Left lung (tissue), 10 donors: ENCODE measurements around the gene CARNS1. TPM values are rescaled to one million over a fixed set of nuclear protein-coding genes. Genes with fewer than 3 reads are reported as not detected.

Source experiments
- ATAC-seq: fragments of 200-7000 bp; cut with Tn5 transposase; one replicate; pipeline ENCODE4 v1.9.1; 2020; ENCODE audit warnings: moderate library complexity
- DNase-seq, 4 donors: peaks; one replicate each; pipeline ENCODE4 v3.0.0-alpha.2; 2013 to 2020
- H3K27ac ChIP-seq, 2 donors: fragments of 200-600 bp; sonication (generic) in 1 of 2; one replicate each; pipeline versions ENCODE4 v1.5.0 to v1.8.0; 2020 to 2021
- H3K27me3 ChIP-seq, 2 donors: fragments of 200-600 bp; sonication (generic) in 1 of 2; one replicate each; pipeline versions ENCODE4 v1.5.0 to v1.8.0; 2020 to 2021
- H3K36me3 ChIP-seq, 2 donors: fragments of 200-600 bp; sonication (generic) in 1 of 2; one replicate each; pipeline versions ENCODE4 v1.5.0 to v1.8.0; 2020 to 2021
- H3K4me1 ChIP-seq, 2 donors: fragments of 200-600 bp; one replicate each; pipeline ENCODE4 v1.8.0; 2021
- H3K4me3 ChIP-seq, 2 donors: fragments of 200-600 bp; sonication (generic) in 1 of 2; one replicate each; pipeline versions ENCODE4 v1.5.0 to v1.8.0; 2020 to 2021; ENCODE audit warnings: mild to moderate bottlenecking in 1 of 2
- H3K9me3 ChIP-seq, 2 donors: fragments of 200-600 bp; sonication (generic) in 1 of 2; one replicate each; pipeline versions ENCODE4 v1.5.0 to v1.8.0; 2020 to 2021
- CTCF ChIP-seq, 2 donors: fragments of 200-600 bp; sonication (generic) in 1 of 2; IDR thresholded peaks; one replicate each; pipeline versions ENCODE4 v1.5.0 to v1.8.0; 2021; ENCODE audit warnings: antibody characterized with exemption in 2 of 2
- intact Hi-C, 2 donors: fragments of 100-400 bp; cut with DNase I; formaldehyde crosslinking; loops; one replicate each; pipeline versions ENCODE4 v1.11.2 to v1.14.2; 2022
- polyA plus RNA-seq, 6 donors: library from polyadenylated mRNA; unstranded; fragments of 120-200 nt; gene quantifications; one replicate each; pipeline ENCODE4 v1.2.1, GENCODE V29; 2013; ENCODE audit not compliant: insufficient read length in 6 of 6
- total RNA-seq, 2 donors: library from RNA; stranded (reverse); fragmentation: NEBNext Ultra II Directional; extraction: Animal tissue kit (Norgen Biotek cat#: 25700); gene quantifications; one replicate each; pipeline ENCODE4 v1.2.1, GENCODE V29; 2021
- donor health status: DM: no; HTN: yes; CAD: no.
- donor health status: DM: no; HTN: no; CAD: no.

Gene CARNS1
- total and polyA plus RNA-seq, 8 donors, result 0.71 to 5.6 (median 3.1) TPM

GRCh38 chr11:67397536-67397935 lies 17.9 kb upstream of the CARNS1 start:
- no peaks in the 10 kb centered on the region for H3K27me3 ChIP-seq
- ATAC-seq (no peak), DNase-seq (no peak)
- H3K4me3 ChIP-seq, result no peak overlapping the region
- TF ChIP-seq CTCF (IDR thresholded peaks at IDR 0.05), result no peak
- intact Hi-C loops, result no loop called here
- no peak overlapping the region for H3K27ac ChIP-seq
- H3K36me3 ChIP-seq, result peaks cover 0 to 71% of the 10 kb centered on the region in 2 donors
- H3K9me3 ChIP-seq, result no peaks in the 10 kb centered on the region
- peaks cover 18 to 60% of the 10 kb centered on the region in 2 donors for H3K4me1 ChIP-seq

- no peak overlapping the region for H3K27ac ChIP-seq
- no peak for TF ChIP-seq CTCF (IDR thresholded peaks at IDR 0.05)
- ATAC-seq (no peak), DNase-seq (no peak)
- peaks cover 16 to 60% of the 10 kb centered on the region in 2 donors for H3K4me1 ChIP-seq
- H3K9me3 ChIP-seq, result no peaks in the 10 kb centered on the region
- intact Hi-C loops, result no loop called here
- H3K36me3 ChIP-seq, result peaks cover 0 to 71% of the 10 kb centered on the region in 2 donors
- H3K27me3 ChIP-seq, result no peaks in the 10 kb centered on the region
- H3K4me3 ChIP-seq, result no peak overlapping the region
Measured at GRCh38 chr11:67397986-67398660, 17.4 kb upstream of the CARNS1 start.

- no peak for DNase-seq
- Histone ChIP-seq H3K36me3 (peaks cover 0 to 64% of the 10 kb centered on the region in 2 donors), H3K4me3 (no peak overlapping the region)
Measured at GRCh38 chr11:67398661-67399563, 16.6 kb upstream of the CARNS1 start.

DNA sequence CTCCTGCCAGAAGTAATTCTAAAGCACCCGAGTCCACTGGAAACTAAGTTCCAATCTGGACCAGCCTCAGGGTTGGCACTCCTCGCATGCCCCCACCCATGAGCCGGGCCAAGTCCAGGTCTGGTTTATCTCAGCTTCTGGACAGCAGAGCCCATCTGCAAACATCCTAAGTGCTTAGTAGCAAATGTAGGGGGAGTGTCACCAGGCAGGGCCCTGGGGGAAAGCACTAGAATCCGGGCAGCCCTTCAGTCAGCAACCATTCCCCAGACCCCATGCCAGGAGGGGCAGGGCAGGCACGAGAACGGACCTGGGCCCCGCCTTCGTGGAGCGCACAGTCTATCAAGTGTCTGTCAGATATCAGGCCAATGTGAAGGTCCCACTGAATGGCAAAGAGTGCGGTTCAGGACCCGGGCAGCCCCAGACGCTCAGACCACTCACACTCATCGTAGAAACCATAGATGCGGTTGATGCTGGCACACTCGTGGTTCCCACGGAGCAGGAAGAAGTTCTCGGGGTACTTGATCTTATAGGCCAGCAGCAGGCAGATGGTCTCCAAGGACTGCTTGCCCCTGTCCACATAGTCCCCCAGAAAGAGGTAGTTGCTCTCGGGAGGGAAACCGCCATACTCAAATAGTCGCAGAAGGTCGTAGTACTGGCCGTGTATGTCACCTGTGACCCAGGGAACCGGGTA lies 15.1 kb upstream of the CARNS1 start:
- Histone ChIP-seq H3K27ac (peak overlapping the region in 1 of 2 donors; percentile 96), H3K27me3 (no peaks in the 10 kb centered on the region), H3K9me3 (no peaks in the 10 kb centered on the region), H3K36me3 (peaks cover 0 to 52% of the 10 kb centered on the region in 2 donors), H3K4me3 (peak overlapping the region; percentile 91 to 98), H3K4me1 (peaks cover 16 to 71% of the 10 kb centered on the region in 2 donors)
- ATAC-seq (no peak), DNase-seq (no peak)
- intact Hi-C loops, result no loop called here
- no peak for TF ChIP-seq CTCF (IDR thresholded peaks at IDR 0.05)

More at GRCh38 chr11:67398661-67399563, 16.6 kb upstream of the CARNS1 start:
- no peak for ATAC-seq
- H3K9me3 ChIP-seq, result no peaks in the 10 kb centered on the region
- no peak overlapping the region for H3K27ac ChIP-seq
- intact Hi-C loops, result no loop called here
- peaks cover 16 to 63% of the 10 kb centered on the region in 2 donors for H3K4me1 ChIP-seq
- no peak for TF ChIP-seq CTCF (IDR thresholded peaks at IDR 0.05)
- no peaks in the 10 kb centered on the region for H3K27me3 ChIP-seq
